SU-DHL-6 (cell line): Measurements from ENCODE around the gene TNS3.
"Not testable (repeated sequence)": the region's sequence is repeated elsewhere in the genome, so short reads cannot be mapped to it uniquely, and the experiment has no call there.

ENCODE experiments used
- H2AFZ ChIP-seq: fragments of 200-600 bp; sonication (generic); 2 replicates; pipeline ENCODE4 v1.6.1; 2014; ENCODE audit warnings: low read depth, mild to moderate bottlenecking, moderate library complexity, mixed read lengths, antibody characterized with exemption, low read length; ENCODE audit not compliant: severe bottlenecking
- H3F3A ChIP-seq: fragments of 200-600 bp; shearing (Covaris generic); 2 replicates; pipeline ENCODE4 v1.6.0; 2016; ENCODE audit warnings: antibody characterized with exemption, mild to moderate bottlenecking; ENCODE audit not compliant: insufficient read depth
- H3K27ac ChIP-seq: fragments of 200-600 bp; sonication (generic); 2 replicates; pipeline ENCODE4 v1.5.1; 2016; ENCODE audit warnings: low read depth, mild to moderate bottlenecking, low read length, moderate library complexity, mixed read lengths
- H3K27me3 ChIP-seq: fragments of 200-600 bp; sonication (generic), shearing (Covaris generic); 2 replicates; pipeline ENCODE4 v1.6.0; 2014; ENCODE audit warnings: mild to moderate bottlenecking, low read length
- H3K36me3 ChIP-seq: fragments of 200-600 bp; sonication (generic); 2 replicates; pipeline ENCODE4 v1.6.1; 2014; ENCODE audit warnings: mild to moderate bottlenecking, low read length, mixed read lengths
- H3K4me2 ChIP-seq: fragments of 300-600, 200-600 bp; shearing (Covaris generic), sonication (generic); 2 replicates; pipeline ENCODE4 v1.6.0; 2014; ENCODE audit warnings: low read length, low read depth, mild to moderate bottlenecking; ENCODE audit not compliant: poor library complexity, severe bottlenecking
- H3K4me3 ChIP-seq: fragments of 200-600 bp; sonication (generic); 2 replicates; pipeline ENCODE4 v1.5.1; 2014; ENCODE audit warnings: antibody characterized with exemption, low read length, mild to moderate bottlenecking, mixed read lengths; ENCODE audit not compliant: insufficient read depth, poor library complexity, severe bottlenecking
- H3K79me2 ChIP-seq: fragments of 200-600 bp; sonication (generic); 2 replicates; pipeline ENCODE4 v1.6.1; 2014; ENCODE audit warnings: mild to moderate bottlenecking, low read length, moderate library complexity; ENCODE audit not compliant: insufficient read depth
- H3K9ac ChIP-seq: fragments of 200-600 bp; sonication (generic); 2 replicates; pipeline ENCODE4 v1.7.0; 2014; ENCODE audit warnings: mild to moderate bottlenecking, low read length
- H3K9me2 ChIP-seq: fragments of 200-600 bp; sonication (generic); replicated peaks from 2 replicates; pipeline ENCODE4 v1.6.1; 2014; ENCODE audit warnings: low read length; ENCODE audit not compliant: insufficient read depth
- H3K9me3 ChIP-seq: fragments of 200-600 bp; sonication (generic); 2 replicates; pipeline ENCODE4 v1.6.1; 2014; ENCODE audit warnings: low read length, mixed read lengths; ENCODE audit not compliant: insufficient read depth
- H4K20me1 ChIP-seq: fragments of 200-600 bp; sonication (generic); 2 replicates; pipeline ENCODE4 v1.6.1; 2014; ENCODE audit warnings: low read depth, mild to moderate bottlenecking, antibody characterized with exemption, low read length, moderate library complexity, mixed read lengths
- EZH2phosphoT487 ChIP-seq: fragments of 200-600 bp; sonication (generic), shearing (Covaris generic); conservative IDR thresholded peaks from 2 replicates; pipeline ENCODE4 v1.6.1; 2018; ENCODE audit warnings: mild to moderate bottlenecking, antibody characterized with exemption, low read length, moderate library complexity, mixed read lengths
- TF ChIP-seq, protein P1 (sequence below): fragments of 200-600 bp; sonication (generic); IDR thresholded peaks from one replicate; pipeline ENCODE4 v1.5.1; 2017; ENCODE audit warnings: antibody characterized with exemption, mild to moderate bottlenecking, low read length, moderate library complexity; ENCODE audit not compliant: insufficient read depth, poor library complexity, severe bottlenecking

Gene TNS3

DNA sequence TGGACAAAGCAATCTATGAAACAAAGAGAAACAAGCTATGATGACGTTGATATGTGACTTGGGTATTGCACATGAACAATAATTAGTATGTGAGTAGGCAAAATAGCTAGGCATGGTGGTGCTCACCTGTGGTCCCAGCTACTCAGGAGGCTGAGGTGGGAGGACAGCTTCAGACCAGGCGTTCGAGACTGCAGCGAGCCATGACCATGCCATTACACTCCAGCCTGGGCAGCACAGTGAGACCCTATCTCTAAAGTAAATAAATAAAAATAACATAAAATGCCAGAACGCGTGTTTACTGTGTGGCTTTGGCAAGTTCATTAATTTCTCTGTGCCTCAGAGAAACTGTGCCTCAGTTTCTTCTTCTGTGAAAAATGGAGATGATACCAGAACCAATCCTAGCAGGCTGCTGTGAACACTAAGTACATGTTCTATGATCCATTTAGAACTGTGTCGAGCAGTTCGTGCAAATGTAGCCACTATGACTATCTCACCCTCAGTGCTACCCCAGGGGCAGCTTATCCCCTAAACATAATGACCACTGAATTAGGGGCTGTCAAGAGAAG is 9.3 kb upstream of the TNS3 start:
- Histone ChIP-seq H3K4me2 (no peak overlapping the region), H3K9me3 (no peaks in the 10 kb centered on the region), H3K9me2 (no peaks in the 10 kb centered on the region), H3K9ac (no peak overlapping the region), H3F3A (no peaks in the 10 kb centered on the region), H3K27ac (no peak overlapping the region), H3K4me3 (no peak overlapping the region), H3K79me2 (no peaks in the 10 kb centered on the region), H4K20me1 (no peaks in the 10 kb centered on the region), H2AFZ (no peak overlapping the region), H3K36me3 (no peaks in the 10 kb centered on the region), H3K27me3 (no peaks in the 10 kb centered on the region)
- TF ChIP-seq, protein P1, sequence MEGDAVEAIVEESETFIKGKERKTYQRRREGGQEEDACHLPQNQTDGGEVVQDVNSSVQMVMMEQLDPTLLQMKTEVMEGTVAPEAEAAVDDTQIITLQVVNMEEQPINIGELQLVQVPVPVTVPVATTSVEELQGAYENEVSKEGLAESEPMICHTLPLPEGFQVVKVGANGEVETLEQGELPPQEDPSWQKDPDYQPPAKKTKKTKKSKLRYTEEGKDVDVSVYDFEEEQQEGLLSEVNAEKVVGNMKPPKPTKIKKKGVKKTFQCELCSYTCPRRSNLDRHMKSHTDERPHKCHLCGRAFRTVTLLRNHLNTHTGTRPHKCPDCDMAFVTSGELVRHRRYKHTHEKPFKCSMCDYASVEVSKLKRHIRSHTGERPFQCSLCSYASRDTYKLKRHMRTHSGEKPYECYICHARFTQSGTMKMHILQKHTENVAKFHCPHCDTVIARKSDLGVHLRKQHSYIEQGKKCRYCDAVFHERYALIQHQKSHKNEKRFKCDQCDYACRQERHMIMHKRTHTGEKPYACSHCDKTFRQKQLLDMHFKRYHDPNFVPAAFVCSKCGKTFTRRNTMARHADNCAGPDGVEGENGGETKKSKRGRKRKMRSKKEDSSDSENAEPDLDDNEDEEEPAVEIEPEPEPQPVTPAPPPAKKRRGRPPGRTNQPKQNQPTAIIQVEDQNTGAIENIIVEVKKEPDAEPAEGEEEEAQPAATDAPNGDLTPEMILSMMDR: no peak
- TF ChIP-seq EZH2phosphoT487: no peak

DNA sequence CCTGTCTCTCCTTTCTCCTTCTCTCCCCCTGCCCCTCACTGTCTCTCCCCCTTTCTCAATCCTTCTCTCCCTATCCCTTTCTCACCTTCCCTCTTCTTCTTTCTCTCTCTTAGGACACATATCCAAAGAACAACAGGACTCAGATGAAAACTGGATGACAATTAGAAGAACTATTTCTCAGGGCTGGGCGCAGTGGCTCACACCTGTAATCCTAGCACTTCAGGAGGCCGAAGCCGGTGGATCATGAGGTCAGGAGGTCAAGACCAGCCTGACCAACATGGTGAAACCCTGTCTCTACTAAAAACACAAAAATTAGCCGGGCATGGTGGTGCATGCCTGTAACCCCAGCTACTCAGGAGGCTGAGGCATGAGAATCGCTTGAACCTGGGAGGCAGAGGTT is 8.3 kb upstream of the TNS3 start:
- not testable (repeated sequence) for H3K9me3 ChIP-seq, H3K9me2 ChIP-seq, H4K20me1 ChIP-seq, H3K79me2 ChIP-seq, H3K27ac ChIP-seq, H3K9ac ChIP-seq, H2AFZ ChIP-seq, H3K36me3 ChIP-seq, H3F3A ChIP-seq, H3K27me3 ChIP-seq, H3K4me2 ChIP-seq, H3K4me3 ChIP-seq

DNA sequence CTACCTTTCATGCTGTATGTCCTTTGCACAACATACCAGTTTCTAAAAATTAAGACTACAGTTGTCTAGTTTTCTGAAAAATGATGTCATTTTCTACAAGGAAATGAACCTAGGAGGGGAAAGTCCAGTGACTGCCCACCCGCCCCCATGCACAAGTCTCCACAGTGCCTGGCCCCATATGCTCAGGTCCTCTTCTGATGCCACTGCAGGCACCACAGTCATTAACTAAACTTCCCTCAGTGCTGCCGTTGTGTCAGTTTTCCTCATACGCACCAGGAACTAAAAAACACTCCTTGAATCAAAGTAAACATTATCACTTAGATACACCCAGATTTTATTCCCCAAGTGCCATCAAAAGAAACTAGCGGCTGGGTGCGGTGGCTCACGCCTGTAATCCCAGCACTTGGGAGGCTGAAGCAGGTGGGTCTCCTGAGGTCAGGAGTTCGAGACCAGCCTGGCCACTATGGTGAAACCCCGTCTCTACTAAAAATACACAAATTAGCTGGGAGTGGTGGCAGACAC is 6.9 kb upstream of the TNS3 start:
- H3F3A ChIP-seq: no peaks in the 10 kb centered on the region
- H3K9me2 ChIP-seq: no peaks in the 10 kb centered on the region
- no peaks in the 10 kb centered on the region for H3K9me3 ChIP-seq
- TF ChIP-seq EZH2phosphoT487: no peak
- TF ChIP-seq, protein P1: no peak
- H3K9ac ChIP-seq: no peak overlapping the region
- H2AFZ ChIP-seq: no peak overlapping the region
- H3K27me3 ChIP-seq: no peaks in the 10 kb centered on the region
- no peak overlapping the region for H3K4me3 ChIP-seq
- no peaks in the 10 kb centered on the region for H3K36me3 ChIP-seq
- H4K20me1 ChIP-seq: no peaks in the 10 kb centered on the region
- H3K27ac ChIP-seq: no peak overlapping the region
- H3K79me2 ChIP-seq: no peaks in the 10 kb centered on the region
- no peak overlapping the region for H3K4me2 ChIP-seq

DNA sequence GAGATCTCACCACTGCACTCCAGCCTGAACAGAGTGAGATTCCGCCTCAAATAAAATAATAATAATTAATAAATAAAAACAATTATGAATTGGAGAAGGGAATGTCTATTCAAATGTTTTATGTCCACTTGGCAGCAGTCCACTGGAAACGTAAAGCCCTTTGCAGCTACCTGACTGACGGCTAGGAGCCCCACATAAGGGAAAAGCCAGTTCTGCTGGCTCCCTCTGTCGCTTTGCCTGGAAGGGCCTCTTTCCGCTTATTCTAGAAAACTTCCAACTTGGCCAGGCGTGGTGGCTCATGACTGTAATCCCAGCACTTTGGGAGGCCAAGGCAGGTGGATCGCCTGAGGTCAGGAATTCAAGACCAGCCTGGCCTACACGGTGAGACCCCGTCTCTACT is 6.1 kb upstream of the TNS3 start:
- Histone ChIP-seq H3K9ac (no peak overlapping the region), H3K4me3 (no peak overlapping the region), H2AFZ (no peak overlapping the region), H3K9me2 (no peaks in the 10 kb centered on the region), H3K79me2 (no peaks in the 10 kb centered on the region), H3K27me3 (no peaks in the 10 kb centered on the region), H3K9me3 (no peaks in the 10 kb centered on the region), H4K20me1 (no peaks in the 10 kb centered on the region), H3K27ac (no peak overlapping the region), H3K36me3 (no peaks in the 10 kb centered on the region), H3F3A (no peaks in the 10 kb centered on the region), H3K4me2 (no peak overlapping the region)
- no peak for TF ChIP-seq EZH2phosphoT487
- TF ChIP-seq, protein P1: no peak
